ENCODE results near the gene OR6C75.
A peak's percentile ranks its signal among the peaks of the same experiment; 100 is the strongest.
"Not testable (repeated sequence)": the region's sequence is repeated elsewhere in the genome, so short reads cannot be mapped to it uniquely, and the experiment has no call there.

Gene OR6C75

GRCh38 chr12:55362675-55363074 is at the start of gene OR6C75:
Gene OR6C75 (plus strand): TSS chr12:55362975. CDS start chr12:55365111, 2,136 bp downstream.
- FAIRE-seq: no peak
- no peak for DNase-seq (ENCODE audit: low spot score)

GRCh38 chr12:55314043-55314442 is 48.7 kb upstream of the OR6C75 start, which contains the start of gene OR6C1:
Gene OR6C1 (plus strand): TSS chr12:55314343. CDS start chr12:55320600, 6,257 bp downstream.
- DNase-seq (ENCODE audit: low spot score) (no peak), FAIRE-seq (no peak)

- no peak for FAIRE-seq
- DNase-seq (ENCODE audit: low spot score): no peak
Observed at GRCh38 chr12:55320201-55320600, 42.6 kb upstream of the OR6C75 start.

GRCh38 chr12:55325801-55326200 is 37.0 kb upstream of the OR6C75 start:
- not testable (repeated sequence) for DNase-seq (ENCODE audit: low spot score); FAIRE-seq

GRCh38 chr12:55330446-55330845 is 32.3 kb upstream of the OR6C75 start, which contains the start of gene OR6C3:
Gene OR6C3 (plus strand): TSS chr12:55330746. CDS start chr12:55331701, 955 bp downstream.
- DNase-seq (ENCODE audit: low spot score) (no peak), FAIRE-seq (no peak)

GRCh38 chr12:55336002-55336401 is 26.8 kb upstream of the OR6C75 start:
- DNase-seq (ENCODE audit: low spot score): no peak
- FAIRE-seq: no peak

GRCh38 chr12:55355338-55355737 is 7.4 kb upstream of the OR6C75 start:
- FAIRE-seq; DNase-seq (ENCODE audit: low spot score): not testable (repeated sequence)

- no peak for FAIRE-seq
- no peak for DNase-seq (ENCODE audit: low spot score)
Observed at GRCh38 chr12:55365086-55365485, 2.3 kb downstream of the OR6C75 start.

- FAIRE-seq (no peak), DNase-seq (ENCODE audit: low spot score) (no peak)
Observed at GRCh38 chr12:55372521-55372920, 9.7 kb downstream of the OR6C75 start.

GRCh38 chr12:55385891-55386290 is 23.1 kb downstream of the OR6C75 start:
- DNase-seq (ENCODE audit: low spot score): no peak

GRCh38 chr12:55392032-55392795 is 29.4 kb downstream of the OR6C75 start:
- DNase-seq (ENCODE audit: low spot score) (no peak), FAIRE-seq (no peak)

More at GRCh38 chr12:55385891-55386290, 23.1 kb downstream of the OR6C75 start:
- no peak for FAIRE-seq

GRCh38 chr12:55396326-55396725 is 33.6 kb downstream of the OR6C75 start:
- FAIRE-seq: no peak

GRCh38 chr12:55400229-55400628 is 37.5 kb downstream of the OR6C75 start, which contains the start of gene OR6C65:
Gene OR6C65 (plus strand): TSS chr12:55400529. CDS start chr12:55400529, 0 bp downstream.
- FAIRE-seq (no peak), DNase-seq (ENCODE audit: low spot score) (no peak)

More at GRCh38 chr12:55396326-55396725, 33.6 kb downstream of the OR6C75 start:
- no peak for DNase-seq (ENCODE audit: low spot score)

GRCh38 chr12:55407866-55408265 is 45.1 kb downstream of the OR6C75 start:
- FAIRE-seq: no peak

GRCh38 chr12:55409133-55409532 is 46.4 kb downstream of the OR6C75 start:
- not testable (repeated sequence) for FAIRE-seq

More at GRCh38 chr12:55407866-55408265, 45.1 kb downstream of the OR6C75 start:
- DNase-seq (ENCODE audit: low spot score): no peak

GRCh38 chr12:55412138-55412537 is 49.4 kb downstream of the OR6C75 start:
- FAIRE-seq: peak; percentile 27

More at GRCh38 chr12:55409133-55409532, 46.4 kb downstream of the OR6C75 start:
- not testable (repeated sequence) for DNase-seq (ENCODE audit: low spot score)

GRCh38 chr12:55413498-55414388 is 51.0 kb downstream of the OR6C75 start:
- not testable (repeated sequence) for DNase-seq (ENCODE audit: low spot score)
- peak; percentile 73 for FAIRE-seq

More at GRCh38 chr12:55412138-55412537, 49.4 kb downstream of the OR6C75 start:
- not testable (repeated sequence) for DNase-seq (ENCODE audit: low spot score)

- DNase-seq (ENCODE audit: low spot score): not testable (repeated sequence)
- peak; percentile 77 for FAIRE-seq
Observed at GRCh38 chr12:55414396-55414823, 51.6 kb downstream of the OR6C75 start.

- FAIRE-seq: not testable (repeated sequence)
Observed at GRCh38 chr12:55414889-55415288, 52.1 kb downstream of the OR6C75 start.

GRCh38 chr12:55416961-55417360 is 54.2 kb downstream of the OR6C75 start:
- FAIRE-seq: no peak
- DNase-seq (ENCODE audit: low spot score): no peak

More at GRCh38 chr12:55414889-55415288, 52.1 kb downstream of the OR6C75 start:
- DNase-seq (ENCODE audit: low spot score): not testable (repeated sequence)
